Measurements from ENCODE around the gene MUC6.

DNA sequence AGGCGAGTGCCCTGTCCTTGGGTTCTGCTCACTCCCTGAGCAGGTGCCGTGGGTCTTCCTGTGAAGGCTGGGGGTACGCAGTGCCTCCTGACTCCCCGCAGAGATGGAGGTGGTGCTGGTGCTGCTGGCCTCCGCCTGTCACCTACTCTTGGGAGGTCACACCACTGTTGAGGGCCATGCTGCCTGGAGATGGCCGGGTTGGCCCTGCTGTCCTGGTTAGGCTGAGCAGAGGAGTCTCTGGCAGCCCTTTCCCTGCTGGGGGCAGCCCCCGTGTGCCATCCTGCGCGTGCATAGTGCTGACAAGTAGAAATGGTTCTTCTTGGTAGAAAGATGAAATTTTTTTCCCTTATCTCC, 49.6 kb downstream of the MUC6 start:
- no peak for TF ChIP-seq EZH2 (IDR thresholded peaks at IDR 0.05; ENCODE audit: insufficient read depth, poor library complexity, severe bottlenecking)
- no peak for TF ChIP-seq EZH2phosphoT487 (IDR thresholded peaks at IDR 0.05; ENCODE audit: insufficient read depth, low read depth)

All from GM23248 (cell line).